HG02759 (cell line): ENCODE measurements around the gene FGD3.

ENCODE experiments used
- ATAC-seq: cut with Tn5 transposase; IDR thresholded peaks from one replicate; pipeline ENCODE4 v1.9.1; 2021; ENCODE audit warnings: mild to moderate bottlenecking, moderate library complexity; ENCODE audit not compliant: unreplicated experiment

FGD3 gene

GRCh38 chr9:93027750-93028149 is 80.4 kb downstream of the FGD3 start:
- ATAC-seq: no peak

GRCh38 chr9:93028448-93029006 is 81.2 kb downstream of the FGD3 start:
- no peak for ATAC-seq

- no peak for ATAC-seq
These were observed 83.6 kb downstream of the FGD3 start for GRCh38 chr9:93030642-93031628.

GRCh38 chr9:93031629-93032430 is 84.5 kb downstream of the FGD3 start:
- no peak for ATAC-seq

GRCh38 chr9:93032545-93032944 is 85.2 kb downstream of the FGD3 start:
- no peak for ATAC-seq

- ATAC-seq: no peak
These were observed 86.2 kb downstream of the FGD3 start for GRCh38 chr9:93033531-93033930.

GRCh38 chr9:93035106-93035660 is 87.9 kb downstream of the FGD3 start:
- ATAC-seq: no peak

- ATAC-seq: no peak
These were observed 88.6 kb downstream of the FGD3 start for GRCh38 chr9:93035821-93036351.

GRCh38 chr9:93036887-93037475 is 89.7 kb downstream of the FGD3 start:
- ATAC-seq: no peak

GRCh38 chr9:93037476-93037971 is 90.2 kb downstream of the FGD3 start:
- no peak for ATAC-seq

- no peak for ATAC-seq
These were observed 91.6 kb downstream of the FGD3 start for GRCh38 chr9:93038918-93039317.

- no peak for ATAC-seq
These were observed 92.1 kb downstream of the FGD3 start for GRCh38 chr9:93039456-93039855.

- no peak for ATAC-seq
These were observed 92.7 kb downstream of the FGD3 start for GRCh38 chr9:93039976-93040375.

- no peak for ATAC-seq
These were observed 93.1 kb downstream of the FGD3 start for GRCh38 chr9:93040409-93040808.

- no peak for ATAC-seq
These were observed 93.9 kb downstream of the FGD3 start for GRCh38 chr9:93041108-93041802.

- no peak for ATAC-seq
These were observed 95.8 kb downstream of the FGD3 start for GRCh38 chr9:93043122-93043521.

- no peak for ATAC-seq
These were observed 98.2 kb downstream of the FGD3 start for GRCh38 chr9:93045521-93045920.

- ATAC-seq: no peak
These were observed 101.5 kb downstream of the FGD3 start for GRCh38 chr9:93048566-93049448.

- no peak for ATAC-seq
These were observed 102.2 kb downstream of the FGD3 start for GRCh38 chr9:93049491-93049890.
